Measurements from ENCODE around the gene ELF1. TPM values are rescaled to one million over a fixed set of nuclear protein-coding genes. Genes with fewer than 3 reads are reported as not detected.
A peak's percentile ranks its signal among the peaks of the same experiment; 100 is the strongest.
"Not testable (repeated sequence)": the region's sequence is repeated elsewhere in the genome, so short reads cannot be mapped to it uniquely, and the experiment has no call there.

The ELF1 gene
- polyA plus RNA-seq, 4 donors = 48.2 to 58.5 (median 53.3) TPM

GRCh38 chr13:40909541-40910200 is 109.4 kb downstream of the ELF1 start:
- not testable (repeated sequence) for DNase-seq (ENCODE audit: low read depth in 4 of 4, low spot score in 3 of 4)

DNA sequence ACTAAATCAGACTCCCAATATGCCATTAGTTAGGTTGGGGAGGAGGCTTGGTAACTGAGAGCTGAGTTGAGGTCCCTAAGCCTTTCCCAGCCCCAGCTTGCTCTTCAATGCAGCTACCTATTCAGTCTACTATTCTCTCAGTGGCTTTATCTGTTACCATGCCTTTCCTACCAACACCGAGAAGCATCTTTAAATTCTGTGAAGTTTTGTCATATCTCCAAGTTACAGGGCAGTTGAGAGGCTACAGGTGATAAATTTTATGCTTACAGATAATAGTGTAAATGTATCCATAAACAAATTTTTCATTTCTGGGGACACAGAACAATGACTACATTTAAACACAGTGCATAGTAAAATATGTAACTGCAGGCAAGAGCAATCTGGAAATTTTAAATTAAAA is 110.6 kb downstream of the ELF1 start:
- DNase-seq (ENCODE audit: low read depth in 4 of 4, low spot score in 3 of 4) = no peak

- DNase-seq (ENCODE audit: low read depth in 4 of 4, low spot score in 3 of 4) = not testable (repeated sequence)
Observed at GRCh38 chr13:40901032-40901431, 118.1 kb downstream of the ELF1 start.

DNA sequence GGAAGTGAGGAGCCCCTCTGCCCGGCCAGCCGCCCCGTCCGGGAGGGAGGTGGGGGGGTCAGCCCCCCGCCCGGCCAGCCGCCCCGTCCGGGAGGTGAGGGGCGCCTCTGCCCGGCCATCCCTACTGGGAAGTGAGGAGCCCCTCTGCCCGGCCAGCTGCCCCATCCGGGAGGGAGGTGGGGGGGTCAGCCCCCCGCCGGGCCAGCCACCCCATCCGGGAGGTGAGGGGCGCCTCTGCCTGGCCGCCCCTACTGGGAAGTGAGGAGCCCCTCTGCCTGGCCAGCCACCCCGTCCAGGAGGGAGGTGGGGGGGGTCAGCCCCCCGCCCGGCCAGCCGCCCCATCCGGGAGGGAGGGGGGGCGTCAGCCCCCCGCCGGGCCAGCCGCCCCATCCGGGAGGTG is 118.5 kb downstream of the ELF1 start:
- not testable (repeated sequence) for DNase-seq (ENCODE audit: low read depth in 4 of 4, low spot score in 3 of 4)

DNA sequence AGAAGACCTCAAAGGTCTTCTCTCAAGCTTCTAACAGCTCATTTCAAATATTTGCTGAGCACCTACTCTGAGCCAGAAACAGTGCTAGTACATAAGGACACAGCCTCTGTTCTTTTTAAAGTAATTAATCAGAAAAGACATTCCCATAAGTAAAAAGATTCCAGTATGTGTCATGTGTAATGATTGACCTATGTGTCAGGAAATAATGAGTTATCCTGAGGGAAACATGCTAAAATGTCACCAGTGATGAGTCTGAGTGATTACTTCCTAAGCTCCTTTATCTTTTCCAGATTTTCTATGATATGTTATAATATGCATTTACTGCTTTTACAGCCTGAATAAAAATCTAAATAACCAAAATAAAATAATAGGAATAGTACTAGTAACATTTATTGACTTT is 122.1 kb downstream of the ELF1 start:
- no peak for DNase-seq (ENCODE audit: low read depth in 4 of 4, low spot score in 3 of 4)

GRCh38 chr13:40895227-40896184 is 123.6 kb downstream of the ELF1 start:
- DNase-seq (ENCODE audit: low read depth in 4 of 4, low spot score in 3 of 4) = peak in 1 of 4 donors; percentile 31

GRCh38 chr13:40893573-40893972 is 125.5 kb downstream of the ELF1 start:
- DNase-seq (ENCODE audit: low read depth in 4 of 4, low spot score in 3 of 4) = not testable (repeated sequence)

DNA sequence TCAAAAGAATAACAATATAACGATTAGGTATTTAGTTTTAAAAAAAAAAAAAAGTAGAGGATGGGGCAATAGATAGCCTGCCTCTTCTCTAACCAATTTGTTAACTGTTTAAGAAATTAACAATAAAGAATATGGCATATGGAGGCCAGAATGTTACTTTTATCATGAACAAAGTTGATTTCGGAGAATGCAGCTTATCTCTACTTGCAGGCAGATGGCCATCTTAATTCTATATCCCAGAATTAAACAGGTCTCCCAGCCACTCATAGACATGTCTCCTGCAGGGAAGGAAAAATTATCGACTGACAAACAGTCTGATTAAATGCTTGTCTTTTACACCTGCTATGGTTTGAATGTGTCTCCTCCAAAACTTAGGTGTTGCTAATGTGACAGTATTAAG is 133.1 kb downstream of the ELF1 start:
- no peak for DNase-seq (ENCODE audit: low read depth in 4 of 4, low spot score in 3 of 4)

DNA sequence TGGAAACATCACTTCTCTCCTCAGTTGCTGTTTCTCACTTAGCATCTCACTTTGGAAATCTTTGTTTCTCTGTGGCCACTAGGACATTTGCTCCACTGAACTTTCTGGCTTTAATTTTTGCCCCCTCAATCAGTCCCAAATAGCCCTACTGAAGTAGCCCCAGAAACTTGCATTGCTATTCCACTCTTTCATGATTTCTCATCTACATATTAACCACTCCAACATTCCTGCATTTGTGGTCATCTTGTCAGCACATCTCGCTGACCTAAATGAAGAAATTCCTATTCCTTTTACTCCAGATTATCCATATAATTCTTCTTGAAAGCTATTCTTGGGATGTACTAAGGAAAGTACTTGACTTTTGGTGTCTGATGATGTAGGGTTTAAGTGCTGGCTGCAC is 134.9 kb downstream of the ELF1 start:
- not testable (repeated sequence) for DNase-seq (ENCODE audit: low read depth in 4 of 4, low spot score in 3 of 4)

Other genes starting within 250 kb of the ELF1 start
- 10 to 100 TPM; 43.4 to 50.0 (median 47.8) TPM for gene MRPS31, start 248.1 kb downstream of the ELF1 start, polyA plus RNA-seq (ENCODE audit: insufficient read length in 4 of 4)
- gene SLC25A15, start 229.7 kb downstream of the ELF1 start, polyA plus RNA-seq (ENCODE audit: insufficient read length in 4 of 4) = 10 to 100 TPM; 16.1 to 18.8 (median 16.4) TPM
- gene WBP4, start 42.2 kb upstream of the ELF1 start, polyA plus RNA-seq (ENCODE audit: insufficient read length in 4 of 4) = 10 to 100 TPM; 21.2 to 26.1 (median 24.7) TPM
- gene KBTBD6, start 113.5 kb upstream of the ELF1 start, polyA plus RNA-seq (ENCODE audit: insufficient read length in 4 of 4) = 10 to 100 TPM; 17.7 to 21.1 (median 20.4) TPM
- 10 to 100 TPM; 17.2 to 23.1 (median 21.9) TPM for gene KBTBD7, start 175.3 kb upstream of the ELF1 start, polyA plus RNA-seq (ENCODE audit: insufficient read length in 4 of 4)
- gene MTRF1, start 244.3 kb upstream of the ELF1 start, polyA plus RNA-seq (ENCODE audit: insufficient read length in 4 of 4) = 10 to 100 TPM; 13.7 to 16.3 (median 15.3) TPM

All from right renal pelvis (tissue), 4 donors.